T-helper 1 cell (primary cell): ENCODE measurements around the gene FBXL7.
"Not testable (repeated sequence)": the region's sequence is repeated elsewhere in the genome, so short reads cannot be mapped to it uniquely, and the experiment has no call there.

Experiments
- DNase-seq, 5 donors: peaks; one replicate each; pipeline ENCODE4 v3.0.0-alpha.2; 2012 to 2020

The FBXL7 gene

DNA sequence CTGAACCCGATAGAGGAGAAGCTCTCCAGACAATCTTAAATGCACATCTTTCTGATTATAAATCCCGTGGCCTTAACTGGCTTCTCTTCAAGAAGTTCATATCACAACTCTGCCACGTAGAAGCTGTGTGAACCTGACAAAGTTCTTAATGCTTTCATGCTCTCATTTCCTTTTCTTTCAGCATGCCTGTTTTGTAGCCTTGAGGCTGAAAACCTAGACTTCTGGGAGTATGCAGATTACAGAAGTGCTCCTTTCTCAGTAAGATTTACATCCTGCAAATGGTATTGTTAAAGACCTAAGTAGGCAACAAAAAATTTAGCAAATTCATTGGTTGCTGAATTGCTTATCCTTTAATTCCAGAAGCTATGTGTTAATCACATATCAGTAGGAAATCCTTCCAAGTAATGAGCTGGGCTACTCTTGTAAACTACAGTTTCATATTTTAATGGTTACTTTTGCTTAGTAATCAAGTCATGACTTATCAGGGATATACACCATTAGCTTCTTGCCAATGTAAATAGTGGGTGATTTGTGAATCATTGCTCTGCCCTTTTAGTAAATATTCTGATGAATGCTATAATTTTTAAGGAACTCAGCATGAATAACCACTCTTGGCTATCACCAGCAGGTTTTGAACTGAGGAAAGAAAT, 334.7 kb downstream of the FBXL7 start:
- DNase-seq: no peak

DNA sequence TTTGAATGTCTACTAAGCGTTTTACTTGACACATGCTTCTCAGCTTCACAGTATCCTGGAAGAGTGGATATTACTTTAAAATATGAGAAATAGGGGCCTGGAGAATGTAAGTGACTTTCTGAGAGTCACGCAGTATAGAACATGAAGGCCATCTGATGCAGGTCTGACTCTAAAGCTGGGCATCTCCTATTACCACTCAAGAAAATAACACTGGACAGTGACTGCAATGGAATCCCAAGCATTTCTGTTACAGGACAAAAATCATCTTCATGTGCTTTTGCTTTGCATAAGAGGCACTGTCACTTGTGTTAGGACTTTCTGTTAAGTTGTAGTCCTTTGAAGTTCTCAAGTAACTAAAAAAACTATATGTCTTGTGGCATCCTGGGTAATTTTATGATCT, 335.5 kb downstream of the FBXL7 start:
- no peak for DNase-seq

DNA sequence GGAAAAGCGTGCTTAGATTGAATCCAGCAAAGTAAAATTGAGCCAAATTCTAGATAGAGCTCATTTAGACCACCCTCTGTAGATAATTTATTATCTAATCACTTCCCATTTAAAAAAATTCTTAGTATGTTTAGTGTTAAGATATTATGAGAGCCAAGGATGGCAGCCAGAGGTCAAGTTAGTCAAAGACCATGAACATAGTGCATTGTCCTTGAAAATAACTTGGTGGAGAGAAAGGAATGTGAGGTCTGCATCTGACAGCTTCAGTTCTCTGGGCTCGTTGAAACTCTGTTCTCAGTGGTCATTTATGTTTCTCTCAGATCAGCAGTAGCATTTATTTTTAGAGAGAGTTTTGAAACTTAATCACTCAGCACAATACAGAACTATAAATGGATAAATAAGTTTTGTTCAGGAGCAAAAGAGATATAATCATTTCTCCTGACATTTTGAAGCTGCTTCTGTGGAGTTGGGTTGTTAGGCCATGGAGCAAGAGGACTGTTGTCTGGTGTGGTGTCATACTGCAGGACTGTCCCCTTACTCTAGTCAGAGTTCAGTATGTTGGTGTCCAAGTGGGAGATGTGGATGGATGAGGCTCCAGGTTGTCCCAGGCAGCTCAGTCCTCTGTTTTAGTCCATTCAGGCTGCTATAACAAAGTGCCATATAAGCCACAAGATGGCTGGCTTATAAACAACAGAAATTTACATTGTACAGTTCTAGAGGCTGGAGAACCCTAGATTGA, 337.7 kb downstream of the FBXL7 start:
- no peak for DNase-seq

DNA sequence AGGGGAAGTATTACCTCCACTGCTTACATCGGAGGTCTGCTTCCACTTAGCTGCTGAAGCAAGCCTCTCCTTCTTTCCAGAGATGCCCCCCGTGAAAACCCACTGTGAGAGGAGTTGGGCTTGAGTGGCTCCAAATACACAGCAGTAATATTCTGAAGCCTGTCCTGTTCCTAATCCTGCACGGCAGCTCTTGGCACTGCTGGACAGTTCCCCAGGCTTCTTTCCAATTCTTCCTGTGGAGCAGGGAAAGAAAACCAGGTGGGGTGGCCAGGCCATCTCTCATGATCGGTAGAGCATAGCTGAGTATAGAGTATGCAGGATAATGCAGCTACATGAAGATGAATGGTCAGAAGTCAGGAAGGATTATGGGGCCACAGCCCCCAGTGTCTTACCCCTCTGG, 344.3 kb downstream of the FBXL7 start:
- no peak for DNase-seq

GRCh38 chr5:15844871-15845270, 344.9 kb downstream of the FBXL7 start:
- no peak for DNase-seq

- DNase-seq: no peak
These were observed 350.6 kb downstream of the FBXL7 start for GRCh38 chr5:15850536-15850935.

DNA sequence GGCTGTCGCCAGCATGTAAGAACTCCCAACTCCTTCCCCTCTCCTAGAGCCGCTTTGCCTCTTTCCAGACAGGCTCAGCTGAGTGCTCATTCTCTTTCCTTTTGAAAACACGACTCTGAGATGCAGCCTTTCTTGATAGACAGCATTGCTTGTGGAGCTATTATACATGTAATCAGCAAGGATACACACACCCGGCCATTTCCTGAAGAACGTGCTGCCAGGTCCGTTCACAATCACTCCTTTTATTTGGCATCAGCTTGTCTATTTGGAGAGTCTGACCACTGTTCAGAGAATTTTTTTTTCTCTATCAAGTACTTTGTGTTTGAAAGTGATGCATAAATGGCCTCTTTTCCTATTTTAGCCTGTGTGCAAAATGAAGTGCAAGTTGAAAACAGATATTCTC, 351.0 kb downstream of the FBXL7 start:
- DNase-seq: no peak

GRCh38 chr5:15852217-15852616, 352.2 kb downstream of the FBXL7 start:
- DNase-seq: no peak

DNA sequence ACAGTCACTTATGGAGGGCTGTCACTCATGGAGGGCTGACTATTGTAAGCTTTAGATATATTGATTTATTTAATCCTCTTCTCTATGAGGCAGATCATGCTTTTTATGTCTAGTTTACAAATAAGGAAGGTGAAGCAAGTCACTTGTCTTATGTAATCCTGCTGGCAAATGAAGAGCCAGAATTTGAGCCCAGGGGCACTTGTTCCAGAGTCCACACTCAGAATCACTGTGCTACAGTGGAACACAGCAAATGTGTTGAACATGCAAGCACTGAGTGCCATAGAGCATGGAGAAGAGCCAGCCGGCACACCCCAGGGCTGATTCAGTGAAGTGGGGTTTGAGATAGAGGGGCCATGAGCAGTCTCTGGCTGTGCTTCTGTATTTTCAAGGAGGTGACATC, 353.0 kb downstream of the FBXL7 start:
- no peak for DNase-seq

- no peak for DNase-seq
These were observed 358.3 kb downstream of the FBXL7 start for GRCh38 chr5:15858326-15858725.

DNA sequence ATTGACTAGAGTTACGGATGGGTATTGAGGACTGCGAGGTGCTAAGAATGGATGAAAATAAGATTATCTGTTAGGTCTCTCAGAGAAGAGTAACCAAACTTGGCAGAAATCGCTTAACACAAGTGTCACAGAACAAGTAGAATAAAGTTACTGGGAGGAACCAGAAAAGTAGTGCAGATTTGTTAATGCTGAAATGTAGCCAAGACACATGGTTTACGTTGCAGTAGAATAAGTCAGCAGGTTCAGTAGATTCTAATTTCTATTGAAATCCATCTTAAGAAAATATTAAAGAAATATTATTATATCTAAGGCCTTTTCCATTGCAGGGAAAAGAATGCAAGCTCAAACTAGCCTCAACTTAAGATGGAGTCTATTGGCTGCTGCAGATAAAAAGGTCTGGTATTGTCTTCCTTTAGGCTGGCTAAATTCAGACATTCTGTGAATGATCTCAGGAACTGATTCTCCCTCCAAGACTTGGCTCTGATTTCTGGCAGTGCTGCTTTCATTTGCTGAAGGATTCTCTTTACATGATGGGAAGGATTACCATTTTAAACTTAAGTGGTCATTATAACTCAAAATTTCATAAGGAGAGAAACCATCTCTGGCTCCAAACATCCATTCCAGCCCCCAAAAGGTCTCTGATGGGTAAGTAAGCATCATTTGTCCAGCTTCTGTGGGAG, 364.7 kb downstream of the FBXL7 start:
- DNase-seq: no peak

DNA sequence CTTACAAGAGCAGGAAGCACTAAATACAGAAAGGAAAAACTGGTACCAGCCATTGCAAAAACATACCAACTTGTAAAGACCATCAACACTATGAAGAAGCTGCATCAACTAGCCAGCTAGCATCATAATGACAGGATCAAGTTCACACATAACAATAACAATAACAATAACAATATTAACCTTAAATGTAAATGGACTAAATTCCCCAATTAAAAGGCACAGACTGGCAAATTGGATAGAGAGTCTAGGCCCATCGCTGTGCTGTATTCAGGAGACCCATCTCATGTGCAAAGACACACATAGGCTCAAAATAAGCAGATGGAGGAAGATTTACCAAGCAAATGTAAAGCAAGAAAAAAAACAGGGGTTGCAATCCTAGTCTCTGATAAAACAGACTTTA, 372.3 kb downstream of the FBXL7 start:
- not testable (repeated sequence) for DNase-seq

DNA sequence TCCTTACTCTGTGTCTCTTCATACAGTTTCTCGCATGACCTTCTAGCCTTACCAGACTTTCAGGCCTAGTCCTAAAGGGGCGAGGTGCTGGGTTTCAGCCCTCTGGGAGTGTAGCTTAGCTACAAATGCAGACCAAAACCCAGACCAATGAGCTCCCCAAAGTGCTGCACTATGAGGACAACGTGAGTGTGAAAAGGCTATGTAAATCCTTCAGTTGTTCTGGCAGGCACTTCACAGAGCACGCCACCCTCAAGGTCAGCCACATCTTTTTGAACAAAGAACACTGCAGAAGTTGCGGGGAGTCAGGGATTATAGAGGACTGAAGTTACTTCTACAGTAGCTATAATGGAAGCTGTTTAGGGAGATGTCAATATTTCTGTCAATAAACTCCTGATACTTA, 377.9 kb downstream of the FBXL7 start:
- no peak for DNase-seq

- DNase-seq: no peak
These were observed 380.2 kb downstream of the FBXL7 start for GRCh38 chr5:15880201-15880600.

DNA sequence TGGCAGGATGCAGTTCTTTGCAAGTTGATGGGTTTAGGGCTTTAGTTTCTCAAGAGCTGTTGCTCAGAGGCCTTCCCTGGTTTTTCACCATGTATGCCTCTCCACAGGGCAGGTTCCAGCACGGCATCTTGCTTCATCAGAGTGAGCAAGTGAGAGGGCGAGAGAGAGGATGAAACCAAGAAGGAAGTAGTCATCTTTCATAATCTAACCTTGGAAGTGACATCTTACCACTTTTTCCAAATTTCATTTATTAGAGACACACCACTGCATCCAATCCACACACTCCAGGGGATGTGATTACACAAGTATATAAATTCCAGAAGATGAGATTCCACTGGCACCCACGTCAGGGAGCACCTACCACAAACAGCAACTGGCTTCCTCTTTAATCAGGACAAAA, 385.2 kb downstream of the FBXL7 start:
- no peak for DNase-seq

- DNase-seq: no peak
These were observed 386.2 kb downstream of the FBXL7 start for GRCh38 chr5:15886156-15886555.

GRCh38 chr5:15887093-15887492, 387.1 kb downstream of the FBXL7 start:
- DNase-seq: no peak

- DNase-seq: no peak
These were observed 389.0 kb downstream of the FBXL7 start for GRCh38 chr5:15889001-15889400.

DNA sequence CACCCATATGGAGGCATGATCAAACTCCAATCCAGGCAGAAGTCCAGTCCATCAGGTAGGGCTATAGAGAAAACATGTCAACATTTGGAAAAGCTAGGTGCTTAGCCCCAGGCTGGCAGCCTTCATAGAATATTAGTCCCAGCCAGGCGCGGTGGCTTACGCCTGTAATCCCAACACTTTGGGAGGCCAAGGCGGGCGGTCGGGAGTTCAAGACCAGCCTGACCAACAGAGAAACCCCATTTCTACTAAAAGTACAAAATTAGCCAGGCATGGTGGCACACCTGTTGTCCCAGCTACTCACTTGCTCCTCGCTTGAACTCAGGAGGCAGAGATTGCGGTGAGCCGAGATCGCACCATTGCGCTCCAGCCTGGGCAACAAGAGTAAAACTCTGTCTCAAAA, 393.9 kb downstream of the FBXL7 start:
- DNase-seq: no peak

- DNase-seq: no peak
These were observed 397.7 kb downstream of the FBXL7 start for GRCh38 chr5:15897656-15898055.

GRCh38 chr5:15898641-15899040, 398.7 kb downstream of the FBXL7 start:
- no peak for DNase-seq

DNA sequence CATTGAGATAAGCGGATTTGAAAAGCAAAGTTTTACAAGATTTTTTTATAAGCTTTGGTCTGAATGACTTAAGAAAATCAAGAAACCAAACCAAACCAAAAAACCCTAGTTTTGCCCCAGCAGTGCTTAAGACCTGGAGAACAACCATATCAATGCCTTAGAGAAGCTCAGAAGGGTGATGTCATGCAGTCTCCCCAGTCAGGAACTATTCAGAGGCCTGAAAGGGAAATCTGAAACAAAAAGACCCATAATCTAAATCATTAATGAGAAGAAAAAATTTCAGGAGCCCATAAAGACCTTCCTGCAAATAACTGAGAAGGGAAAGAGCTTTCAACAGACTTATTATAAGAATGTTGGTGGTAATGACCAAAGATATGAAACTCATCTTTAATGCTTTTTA, 399.5 kb downstream of the FBXL7 start:
- no peak for DNase-seq

DNA sequence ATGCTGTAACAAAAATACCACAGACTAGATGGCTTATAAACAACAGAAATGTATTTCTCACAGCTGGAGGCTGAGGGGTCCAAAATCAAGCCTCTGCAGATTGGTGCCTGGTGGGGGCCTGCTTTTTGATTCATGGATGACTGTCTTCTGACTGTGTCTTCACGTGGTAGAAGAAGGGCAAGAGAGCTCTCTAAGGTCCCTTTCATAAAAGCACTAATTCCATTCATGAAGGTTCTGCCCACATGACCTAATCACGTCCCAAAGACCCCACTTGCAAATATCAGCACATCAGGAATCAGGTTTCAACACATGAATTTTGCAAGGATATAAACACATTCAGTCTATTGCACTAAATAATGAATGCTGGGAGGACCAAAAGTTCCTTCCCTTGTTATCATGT, 401.2 kb downstream of the FBXL7 start:
- no peak for DNase-seq

GRCh38 chr5:15902066-15902465, 402.1 kb downstream of the FBXL7 start:
- DNase-seq: no peak
